Stomach (tissue), 4 donors: ENCODE data around the gene S100P.

Experiments
- EP300 ChIP-seq: sonication (generic); formaldehyde crosslinking; IDR thresholded peaks from one replicate; pipeline ENCODE4 v1.6.1; 2017; ENCODE audit warnings: antibody characterized with exemption
- POLR2A ChIP-seq, 4 donors: fragments of 450-650 bp; IDR thresholded peaks; one replicate each; pipeline ENCODE4 v1.6.1; 2016; ENCODE audit warnings: antibody characterized with exemption in 4 of 4, control low read depth in 2 of 4, mild to moderate bottlenecking in 1 of 4, moderate library complexity in 1 of 4
- POLR2AphosphoS5 ChIP-seq, 3 donors: sonication (generic); formaldehyde crosslinking; IDR thresholded peaks; one replicate each; pipeline ENCODE4 v1.6.1; 2016; ENCODE audit warnings: antibody characterized with exemption in 3 of 3
- TF ChIP-seq, protein P1 (sequence below), 7 experiments: fragments of 450-650 bp in 4 of 7; fragments of 200-600 bp in 3 of 7; sonication (generic) in 3 of 7; IDR thresholded peaks; one replicate each; pipeline ENCODE4 v1.5.1; 2016 to 2019; ENCODE audit warnings: antibody characterized with exemption in 7 of 7, control low read depth in 2 of 7, mild to moderate bottlenecking in 1 of 7

DNA sequence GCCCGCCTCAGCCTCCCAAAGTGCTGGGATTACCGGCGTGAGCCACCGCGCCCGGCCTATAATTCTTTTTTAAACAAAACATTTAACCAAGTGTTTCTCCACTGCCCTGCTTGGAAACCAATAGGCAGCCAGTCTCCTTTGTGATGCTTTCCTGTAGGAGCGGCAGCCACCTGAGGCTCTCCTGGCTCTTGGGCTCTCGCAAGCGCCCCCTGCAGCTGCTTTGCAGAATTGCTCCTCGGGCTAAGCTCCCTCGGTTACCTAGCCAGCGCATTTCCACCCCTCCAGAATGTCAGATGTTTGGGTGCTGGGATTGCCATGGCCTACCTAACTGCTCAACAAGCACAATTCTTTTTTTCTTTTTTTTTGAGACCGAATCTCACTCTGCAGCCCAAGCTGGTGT, 7.7 kb downstream of the S100P start:
- TF ChIP-seq POLR2A (IDR thresholded peaks at IDR 0.05) (no peak), EP300 (no peak), POLR2AphosphoS5 (IDR thresholded peaks at IDR 0.05) (no peak)
- TF ChIP-seq, protein P1, sequence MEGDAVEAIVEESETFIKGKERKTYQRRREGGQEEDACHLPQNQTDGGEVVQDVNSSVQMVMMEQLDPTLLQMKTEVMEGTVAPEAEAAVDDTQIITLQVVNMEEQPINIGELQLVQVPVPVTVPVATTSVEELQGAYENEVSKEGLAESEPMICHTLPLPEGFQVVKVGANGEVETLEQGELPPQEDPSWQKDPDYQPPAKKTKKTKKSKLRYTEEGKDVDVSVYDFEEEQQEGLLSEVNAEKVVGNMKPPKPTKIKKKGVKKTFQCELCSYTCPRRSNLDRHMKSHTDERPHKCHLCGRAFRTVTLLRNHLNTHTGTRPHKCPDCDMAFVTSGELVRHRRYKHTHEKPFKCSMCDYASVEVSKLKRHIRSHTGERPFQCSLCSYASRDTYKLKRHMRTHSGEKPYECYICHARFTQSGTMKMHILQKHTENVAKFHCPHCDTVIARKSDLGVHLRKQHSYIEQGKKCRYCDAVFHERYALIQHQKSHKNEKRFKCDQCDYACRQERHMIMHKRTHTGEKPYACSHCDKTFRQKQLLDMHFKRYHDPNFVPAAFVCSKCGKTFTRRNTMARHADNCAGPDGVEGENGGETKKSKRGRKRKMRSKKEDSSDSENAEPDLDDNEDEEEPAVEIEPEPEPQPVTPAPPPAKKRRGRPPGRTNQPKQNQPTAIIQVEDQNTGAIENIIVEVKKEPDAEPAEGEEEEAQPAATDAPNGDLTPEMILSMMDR (IDR thresholded peaks at IDR 0.05): peak in 1 of 7 experiments; percentile 17
